ENCODE results near the gene ST6GALNAC3.

The ST6GALNAC3 gene

DNA sequence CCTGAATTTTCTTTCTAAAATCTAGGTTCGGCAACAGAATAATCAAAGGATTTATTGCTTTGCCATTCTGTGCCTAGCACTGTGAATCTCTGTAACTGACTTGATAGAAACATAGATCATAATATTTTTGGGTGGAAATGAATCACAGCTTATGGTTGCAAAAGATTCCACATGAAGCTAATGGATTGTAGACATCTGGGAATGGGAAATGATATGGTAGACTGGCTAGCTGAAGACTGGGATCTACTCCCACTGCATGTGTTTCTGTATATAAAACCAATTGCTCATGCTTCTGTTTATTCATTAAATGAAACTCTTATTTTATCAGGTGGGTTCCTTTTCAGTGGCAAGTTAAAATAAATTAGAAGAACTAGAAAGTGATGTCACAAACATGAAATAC, 395.6 kb downstream of the ST6GALNAC3 start:
- DNase-seq = no peak

GRCh38 chr1:76471536-76471935, 397.0 kb downstream of the ST6GALNAC3 start:
- DNase-seq = no peak

DNA sequence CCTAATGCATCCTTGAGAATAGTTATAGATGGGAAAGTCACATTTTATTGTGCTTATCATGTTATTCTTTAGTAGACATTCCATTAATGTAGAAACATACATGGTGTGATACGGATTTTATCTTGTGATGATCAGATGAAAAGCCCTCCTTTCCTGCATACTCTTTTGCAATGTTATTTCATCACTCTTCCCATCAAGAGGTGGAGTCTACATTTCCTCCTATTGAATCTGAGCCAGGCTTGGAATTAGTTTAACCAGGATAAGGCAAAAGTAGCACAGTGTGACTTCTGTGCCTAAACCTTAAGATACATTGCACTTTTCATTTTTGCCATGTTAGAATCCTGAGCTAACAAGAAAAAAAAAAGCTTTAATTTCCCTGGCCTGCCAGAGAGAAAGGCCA, 399.0 kb downstream of the ST6GALNAC3 start:
- DNase-seq = no peak

- DNase-seq = no peak
Observed at GRCh38 chr1:76474922-76475321, 400.4 kb downstream of the ST6GALNAC3 start.

DNA sequence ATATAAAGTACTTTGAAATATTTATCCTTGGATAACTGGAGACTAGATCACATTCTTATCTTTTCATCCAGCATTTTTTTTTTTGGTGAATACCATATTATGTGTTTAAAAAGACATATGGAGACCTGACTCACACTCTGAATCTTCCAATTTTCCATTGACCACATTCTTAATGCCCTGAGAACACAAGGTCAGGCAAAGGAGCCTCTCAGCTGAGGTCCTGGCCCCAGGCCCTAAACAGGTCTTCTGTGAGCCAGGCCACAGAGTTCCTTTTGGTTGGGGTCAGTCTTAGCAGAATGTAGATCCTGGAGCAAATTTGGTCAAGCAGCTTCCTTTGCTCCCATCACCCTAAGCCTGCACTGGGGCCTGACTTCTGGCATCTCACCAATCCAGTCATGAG, 402.6 kb downstream of the ST6GALNAC3 start:
- no peak for DNase-seq

- no peak for DNase-seq
Observed at GRCh38 chr1:76480827-76481226, 406.3 kb downstream of the ST6GALNAC3 start.

DNA sequence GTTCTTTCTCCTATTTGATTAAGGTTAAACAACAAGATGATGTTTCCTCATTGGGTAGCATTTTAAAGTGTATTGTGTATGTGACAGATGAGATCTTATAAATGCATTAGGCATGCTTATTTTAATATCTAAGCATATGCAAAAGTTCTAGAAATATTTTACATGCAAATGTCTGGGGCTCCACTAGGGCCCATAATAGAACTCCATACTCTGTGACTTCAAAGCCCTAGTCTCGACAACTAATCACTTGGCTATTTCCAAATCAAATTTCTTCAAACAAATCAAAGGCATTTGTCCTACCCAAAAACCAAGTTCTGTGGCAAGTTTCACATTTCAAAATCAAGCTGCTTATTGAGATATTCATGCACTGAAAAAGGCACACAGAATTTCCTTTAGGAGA, 407.1 kb downstream of the ST6GALNAC3 start:
- no peak for DNase-seq

DNA sequence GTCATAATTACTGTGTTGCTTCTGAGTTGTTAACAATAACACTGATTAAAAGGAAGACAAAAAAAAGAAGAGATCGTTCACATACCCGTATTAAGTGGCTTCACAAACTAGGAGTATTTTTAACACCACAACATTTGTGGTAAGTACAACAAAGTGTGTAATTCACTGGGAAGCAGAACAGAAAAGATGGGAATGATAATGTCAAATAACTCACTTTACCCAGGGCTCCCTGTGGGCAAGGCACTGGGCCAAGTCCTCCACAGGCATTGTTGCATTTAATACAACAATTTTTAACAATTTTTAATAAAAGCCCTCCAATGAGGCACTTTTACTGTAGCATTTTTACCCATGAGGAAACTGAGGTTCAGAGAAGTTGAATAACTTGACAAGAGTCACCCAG, 407.7 kb downstream of the ST6GALNAC3 start:
- no peak for DNase-seq

- DNase-seq = no peak
Observed at GRCh38 chr1:76491737-76492136, 417.2 kb downstream of the ST6GALNAC3 start.

DNA sequence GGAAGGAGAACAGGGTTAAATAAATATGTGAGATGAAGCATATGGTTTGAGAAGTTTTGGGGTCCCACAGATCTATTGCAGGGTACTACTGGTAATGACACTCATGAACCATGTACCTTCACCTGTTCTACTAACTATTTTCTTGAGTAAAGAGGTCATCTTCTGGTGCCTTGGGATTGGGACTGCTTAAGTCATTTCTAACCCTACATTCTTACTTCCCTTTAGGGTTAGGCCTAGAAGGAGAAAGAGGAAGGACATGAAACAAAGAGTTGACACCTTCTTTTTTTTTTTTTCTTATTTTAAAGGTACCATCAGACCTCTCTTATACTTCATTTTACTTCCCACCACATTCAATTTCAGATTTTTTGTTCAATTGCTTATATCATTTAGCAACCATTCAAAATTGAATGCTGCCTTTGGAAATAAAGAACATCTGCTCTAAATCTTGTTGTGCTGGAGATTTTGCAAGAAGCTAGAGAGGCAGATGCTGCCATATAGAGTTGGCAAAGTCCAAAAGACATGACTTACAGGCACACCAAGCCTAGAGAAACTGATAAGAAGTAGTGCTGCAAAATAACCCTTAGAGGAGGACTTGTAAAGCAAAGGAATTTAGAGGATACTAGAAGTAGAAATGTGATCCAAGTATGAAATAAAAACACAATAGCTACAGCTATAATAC, 418.3 kb downstream of the ST6GALNAC3 start:
- DNase-seq = peak in 1 of 2 experiments; percentile 8

DNA sequence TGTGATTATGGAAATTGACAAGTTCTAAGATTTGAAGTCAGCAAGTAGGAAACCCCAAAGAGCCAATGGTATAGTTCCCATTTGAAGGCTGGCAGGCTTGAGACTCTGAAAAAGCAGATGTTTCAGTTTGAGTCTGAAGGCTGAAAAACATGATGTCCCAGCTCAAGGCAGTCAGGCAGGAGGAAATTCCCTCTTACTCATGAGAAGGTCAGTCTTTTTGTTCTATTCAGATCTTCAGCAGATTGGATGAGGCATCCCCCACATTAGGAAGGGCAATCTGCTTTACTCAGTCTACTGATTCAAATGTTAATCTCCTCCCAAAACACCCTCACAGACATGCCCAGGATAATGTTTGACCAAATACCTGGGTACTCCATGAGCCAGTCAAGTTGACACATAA, 420.3 kb downstream of the ST6GALNAC3 start:
- peak in 1 of 2 experiments; percentile 30 for DNase-seq

DNA sequence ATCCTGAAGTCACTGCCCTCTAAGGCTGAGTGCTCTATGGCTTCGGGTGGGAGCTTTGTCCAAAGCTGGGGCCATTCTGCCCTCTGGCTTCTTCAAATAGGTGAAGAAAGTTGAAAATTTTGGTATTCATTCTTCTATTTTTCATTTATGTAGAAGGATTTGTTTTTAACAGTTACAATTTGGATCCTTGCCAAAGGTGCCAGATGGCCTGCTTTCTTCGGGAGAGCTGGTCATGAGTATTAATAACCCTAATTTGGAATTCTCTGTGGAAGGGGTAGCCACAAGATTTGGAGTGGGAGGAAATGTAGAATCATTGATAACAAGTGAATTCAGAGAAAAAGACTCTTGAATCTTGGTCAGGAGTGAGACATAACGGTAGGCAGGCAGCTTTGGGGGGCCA, 422.3 kb downstream of the ST6GALNAC3 start:
- DNase-seq = peak; percentile 73 to 87

- no peak for DNase-seq
Observed at GRCh38 chr1:76500116-76500515, 425.6 kb downstream of the ST6GALNAC3 start.

GRCh38 chr1:76501136-76501535, 426.6 kb downstream of the ST6GALNAC3 start:
- DNase-seq = no peak

DNA sequence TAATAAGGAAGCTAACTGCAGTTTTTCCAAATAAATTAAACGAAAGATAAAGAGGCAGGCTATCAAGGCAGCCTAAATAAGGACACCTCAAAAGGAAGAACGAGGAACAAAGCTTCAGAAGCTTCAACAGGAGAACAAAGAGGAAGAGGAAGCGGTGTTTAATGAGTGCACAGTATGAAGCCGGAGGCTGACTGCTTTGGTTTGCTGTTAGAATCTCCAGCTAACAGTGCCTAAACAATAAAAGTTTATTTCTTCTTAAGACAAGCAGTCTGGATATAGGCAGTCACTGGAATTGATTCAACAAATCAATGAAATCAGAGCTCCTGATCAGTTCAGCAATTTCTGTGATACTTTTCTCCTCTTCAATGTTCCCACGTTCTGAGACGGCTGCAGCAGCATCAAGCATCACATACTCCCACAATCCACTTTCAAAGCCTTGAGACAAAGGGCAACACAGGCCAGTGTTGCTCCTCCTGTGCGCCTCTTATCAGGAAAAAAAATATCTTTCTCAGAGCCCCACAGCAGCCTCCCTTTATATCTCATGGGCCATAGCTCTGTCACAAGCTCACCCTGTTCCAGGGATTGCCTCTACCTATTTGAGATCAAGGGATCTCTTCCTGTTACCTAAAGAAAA, 427.2 kb downstream of the ST6GALNAC3 start:
- DNase-seq = no peak

DNA sequence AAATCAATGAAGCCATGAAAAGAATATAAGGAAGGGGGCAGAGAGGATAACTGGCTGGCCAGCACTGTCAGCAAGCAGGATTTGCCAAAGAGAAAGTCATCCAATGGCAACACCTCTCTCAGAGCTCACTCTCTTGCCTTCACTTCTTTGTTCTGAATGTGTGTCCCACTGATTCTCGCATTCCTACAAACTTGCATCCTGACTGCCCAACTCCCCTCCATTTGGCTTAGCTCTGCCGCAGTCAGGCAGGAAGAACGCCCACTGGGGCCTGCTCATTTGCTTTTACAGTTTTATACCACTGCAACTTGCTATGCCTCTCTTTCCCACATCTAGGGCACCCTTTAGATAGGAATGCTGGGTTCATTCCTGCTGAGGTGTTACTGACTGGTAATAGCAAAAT, 428.6 kb downstream of the ST6GALNAC3 start:
- no peak for DNase-seq

DNA sequence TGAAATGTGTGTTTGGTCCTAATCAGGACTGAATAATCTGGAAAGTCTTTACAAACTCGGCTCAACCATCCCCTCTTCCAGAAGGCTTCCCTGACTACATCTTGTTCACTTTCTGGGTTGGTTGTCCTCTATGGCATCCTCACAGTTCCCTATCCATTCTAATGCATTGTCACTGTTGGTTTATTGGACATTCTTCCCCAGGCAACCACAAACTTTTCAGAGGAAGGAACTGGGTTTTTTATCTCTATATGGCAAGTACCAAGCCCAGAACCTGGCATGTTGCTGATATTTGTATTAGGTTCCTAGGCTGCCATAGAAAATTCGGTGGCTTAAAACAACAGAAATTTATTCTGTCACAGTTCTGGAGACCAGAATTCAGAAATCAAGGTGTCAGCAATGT, 429.2 kb downstream of the ST6GALNAC3 start:
- DNase-seq = no peak

DNA sequence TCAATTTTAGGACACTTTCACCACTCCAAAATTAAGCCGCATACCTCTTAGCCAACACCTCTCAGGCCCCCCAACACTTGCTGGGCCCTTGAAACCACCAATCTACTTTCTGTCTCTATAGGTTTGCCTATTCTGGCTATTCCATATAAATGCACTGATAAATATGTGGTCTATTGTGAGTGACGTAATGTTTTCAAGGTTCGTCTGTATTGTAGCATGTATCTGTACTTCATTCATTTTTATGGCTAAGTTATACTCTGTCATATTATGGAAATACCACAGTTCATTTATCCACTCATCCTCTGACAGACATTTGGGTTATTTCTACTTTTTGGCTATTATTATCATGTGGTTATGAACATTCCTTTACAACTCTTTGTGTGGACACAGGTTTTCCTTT, 432.8 kb downstream of the ST6GALNAC3 start:
- no peak for DNase-seq

DNA sequence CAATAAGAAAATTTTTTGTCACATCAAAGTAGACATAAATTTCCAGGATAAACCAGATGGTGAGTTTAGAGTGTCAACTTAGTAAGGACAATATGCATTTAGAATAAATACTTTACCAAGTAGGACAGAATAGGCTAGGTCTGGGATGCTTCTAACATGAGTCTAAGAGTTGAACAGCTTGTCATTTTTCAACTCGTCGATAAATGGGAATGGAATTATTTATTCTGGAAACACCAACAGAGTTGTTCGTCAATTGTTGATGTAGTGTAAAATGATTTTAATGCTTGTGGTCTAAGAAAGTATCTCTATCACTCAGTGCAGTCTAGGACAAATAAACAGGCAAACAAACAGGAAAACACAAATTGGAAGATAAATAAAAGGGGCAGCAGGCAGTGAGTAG, 434.3 kb downstream of the ST6GALNAC3 start:
- no peak for DNase-seq

DNA sequence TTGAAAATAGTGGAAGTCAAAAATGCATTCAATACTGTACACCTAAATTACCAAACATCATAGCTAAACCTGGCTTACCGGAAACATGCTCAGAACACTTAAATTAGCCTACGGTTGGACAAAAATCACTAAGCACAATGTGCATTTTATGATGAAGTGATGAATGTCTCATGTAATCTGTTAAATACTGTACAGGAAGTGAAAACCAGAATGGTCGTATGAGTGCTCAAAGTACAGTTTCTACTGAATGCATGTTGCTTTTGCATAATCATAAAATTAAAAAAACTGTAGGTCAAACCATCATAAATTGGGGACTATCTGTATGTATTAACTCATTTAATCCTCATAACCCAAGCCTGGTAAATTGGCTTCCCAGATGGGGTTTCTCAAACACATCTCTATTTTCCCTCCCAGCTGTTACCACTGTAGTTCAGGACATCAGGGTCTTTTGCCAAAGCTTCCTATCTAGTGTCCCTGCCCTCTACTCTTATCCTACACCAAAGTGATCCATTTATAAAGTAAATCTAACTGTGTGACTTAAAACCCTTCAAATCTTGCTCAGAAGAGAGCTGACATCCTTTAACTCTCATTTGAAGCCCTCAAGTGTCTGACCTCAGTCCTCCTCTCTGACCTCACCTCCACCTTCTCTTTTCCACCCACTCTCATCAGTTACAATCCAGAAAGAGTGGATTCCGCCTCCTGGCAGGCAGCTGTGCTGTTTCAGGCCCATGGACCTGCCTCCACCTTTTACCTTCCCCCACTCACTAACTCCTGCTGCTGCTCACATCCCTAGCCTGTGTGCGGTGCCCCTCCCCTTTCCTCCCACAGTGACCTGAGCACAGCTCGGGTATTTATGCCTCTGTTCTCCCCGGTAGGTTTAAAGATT, 436.4 kb downstream of the ST6GALNAC3 start:
- no peak for DNase-seq

DNA sequence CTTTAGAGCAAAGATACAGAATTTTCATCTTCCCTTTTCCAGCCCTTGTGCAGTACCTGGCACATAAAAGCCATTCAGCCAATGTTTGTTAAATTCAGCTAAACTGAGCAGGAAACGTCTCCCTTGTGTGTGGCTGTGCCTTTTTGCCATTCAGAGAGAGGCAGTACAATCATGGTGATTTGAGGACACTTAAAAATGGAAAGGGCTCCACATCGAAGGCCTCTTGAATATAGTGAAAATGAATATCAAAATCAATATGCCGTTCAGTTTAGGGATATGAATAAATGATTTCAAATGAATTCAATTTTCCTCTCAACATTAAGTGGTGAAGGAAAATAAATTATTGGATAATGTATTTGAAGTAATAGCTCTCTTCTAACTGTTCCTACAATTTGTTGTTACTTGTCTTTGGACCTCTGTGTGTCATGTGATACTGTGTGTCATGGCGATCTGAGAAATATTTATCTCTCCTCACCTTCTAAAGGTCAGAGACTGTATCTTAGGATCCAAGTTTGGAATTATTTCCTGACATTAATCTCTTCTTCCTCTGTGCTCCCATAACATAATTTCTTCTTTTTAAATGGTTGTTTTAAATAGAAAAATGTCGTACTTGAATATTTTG, 437.1 kb downstream of the ST6GALNAC3 start:
- DNase-seq = no peak

- no peak for DNase-seq
Observed at GRCh38 chr1:76530953-76531352, 456.4 kb downstream of the ST6GALNAC3 start.

GRCh38 chr1:76541618-76542017, 467.1 kb downstream of the ST6GALNAC3 start:
- DNase-seq = no peak

All from NCI-H446 (cell line).